ENCODE measurements around the gene SULT4A1. TPM values are rescaled to one million over a fixed set of nuclear protein-coding genes. Genes with fewer than 3 reads are reported as not detected.

The SULT4A1 gene
- total RNA-seq, 1 donor from 2014 or later, result not detected

GRCh38 chr22:43860831-43861230, 1.5 kb downstream of the SULT4A1 start:
- TF ChIP-seq CTCF (IDR thresholded peaks at IDR 0.05), result no peak
- H3K9me3 ChIP-seq, result no peaks in the 10 kb centered on the region
- intact Hi-C loops (cut with DNase I), result no loop called here
- peaks cover 68% of the 10 kb centered on the region for H3K27me3 ChIP-seq
- H3K36me3 ChIP-seq, result no peaks in the 10 kb centered on the region
- no peak overlapping the region for H3K27ac ChIP-seq
- DNase-seq (peak; percentile 28), ATAC-seq (no peak)
- H3K4me1 ChIP-seq, result no peaks in the 10 kb centered on the region
- H3K4me3 ChIP-seq, result no peak overlapping the region

- H3K4me1 ChIP-seq, result no peaks in the 10 kb centered on the region
- DNase-seq (peak; percentile 22), ATAC-seq (no peak)
- no peak overlapping the region for H3K4me3 ChIP-seq
- no peaks in the 10 kb centered on the region for H3K9me3 ChIP-seq
- intact Hi-C loops (cut with DNase I), result no loop called here
- no peak for TF ChIP-seq CTCF (IDR thresholded peaks at IDR 0.05)
- H3K36me3 ChIP-seq, result no peaks in the 10 kb centered on the region
- no peak overlapping the region for H3K27ac ChIP-seq
- H3K27me3 ChIP-seq, result peaks cover 65% of the 10 kb centered on the region
Observed at GRCh38 chr22:43860126-43860525, 2.2 kb downstream of the SULT4A1 start.

DNA sequence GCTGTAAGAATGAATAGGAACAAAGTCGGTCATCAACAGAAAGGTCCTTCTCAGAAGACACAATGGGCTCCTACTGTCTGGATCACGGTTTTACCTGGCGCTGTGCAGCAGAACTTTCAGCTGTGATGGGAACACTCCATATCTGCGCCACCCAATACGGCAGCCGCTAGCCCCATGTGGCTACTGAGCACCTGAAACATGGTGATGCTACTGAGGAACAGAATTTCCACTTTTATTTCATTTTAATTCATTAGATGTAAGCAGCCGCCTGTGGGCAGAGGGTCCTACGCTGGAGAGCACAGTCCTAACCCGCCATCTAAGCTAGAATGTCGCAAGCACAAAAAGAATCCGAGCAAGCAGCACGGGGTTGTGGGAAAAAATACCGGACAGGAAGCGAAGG, 2.7 kb downstream of the SULT4A1 start:
- Histone ChIP-seq H3K27me3 (peaks cover 60% of the 10 kb centered on the region), H3K4me3 (no peak overlapping the region), H3K27ac (no peak overlapping the region), H3K36me3 (no peaks in the 10 kb centered on the region), H3K4me1 (no peaks in the 10 kb centered on the region), H3K9me3 (no peaks in the 10 kb centered on the region)
- intact Hi-C loops (cut with DNase I), result no loop called here
- peak; percentile 36 for DNase-seq
- no peak for TF ChIP-seq CTCF (IDR thresholded peaks at IDR 0.05)
- ATAC-seq, result no peak

- H3K36me3 ChIP-seq, result no peaks in the 10 kb centered on the region
- no peak overlapping the region for H3K27ac ChIP-seq
- intact Hi-C loops (cut with DNase I), result no loop called here
- H3K4me3 ChIP-seq, result no peak overlapping the region
- no peak for TF ChIP-seq CTCF (IDR thresholded peaks at IDR 0.05)
- peaks cover 59% of the 10 kb centered on the region for H3K27me3 ChIP-seq
- ATAC-seq (no peak), DNase-seq (no peak)
- no peaks in the 10 kb centered on the region for H3K4me1 ChIP-seq
- H3K9me3 ChIP-seq, result no peaks in the 10 kb centered on the region
Observed at GRCh38 chr22:43859176-43859575, 3.1 kb downstream of the SULT4A1 start.

DNA sequence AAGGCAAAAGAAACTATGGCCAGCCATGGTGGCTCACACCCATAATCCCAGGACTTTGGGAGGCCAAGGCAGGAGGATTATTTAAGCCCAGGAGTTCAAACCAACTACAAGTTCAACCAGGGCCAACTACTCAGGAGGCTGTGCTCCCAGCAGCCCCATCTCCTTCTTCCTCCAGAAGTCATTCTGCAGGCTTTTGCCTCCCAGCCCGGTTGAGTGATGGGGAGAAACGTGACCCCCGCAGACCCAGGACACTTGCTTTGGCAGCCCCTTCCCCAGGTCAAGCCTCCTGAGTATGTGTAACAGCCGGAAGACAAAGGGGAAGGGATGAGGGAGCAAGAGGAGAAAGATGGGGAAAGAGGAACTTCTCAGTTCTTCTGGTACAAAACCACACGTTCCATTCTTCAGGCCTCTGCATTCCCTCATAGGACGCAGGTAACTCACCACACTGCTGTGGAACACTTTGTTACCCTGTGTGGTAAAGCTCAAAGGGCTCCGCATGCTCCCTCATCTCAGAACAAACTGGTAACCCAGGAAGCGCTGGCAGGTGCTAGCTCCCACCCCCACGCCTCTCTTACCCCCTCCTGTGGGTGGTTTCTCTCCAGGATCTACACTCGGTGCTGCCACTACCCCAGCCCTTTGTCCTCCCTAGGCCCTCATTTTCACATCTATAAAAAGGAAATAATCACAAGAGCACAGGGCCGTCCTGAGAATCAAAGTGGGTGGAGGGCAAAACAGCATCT, 4.0 kb downstream of the SULT4A1 start:
- Histone ChIP-seq H3K4me3 (no peak overlapping the region), H3K27ac (no peak overlapping the region), H3K36me3 (no peaks in the 10 kb centered on the region), H3K4me1 (no peaks in the 10 kb centered on the region), H3K9me3 (no peaks in the 10 kb centered on the region), H3K27me3 (peaks cover 51% of the 10 kb centered on the region)
- ATAC-seq (no peak), DNase-seq (no peak)
- intact Hi-C loops (cut with DNase I), result no loop called here
- no peak for TF ChIP-seq CTCF (IDR thresholded peaks at IDR 0.05)

DNA sequence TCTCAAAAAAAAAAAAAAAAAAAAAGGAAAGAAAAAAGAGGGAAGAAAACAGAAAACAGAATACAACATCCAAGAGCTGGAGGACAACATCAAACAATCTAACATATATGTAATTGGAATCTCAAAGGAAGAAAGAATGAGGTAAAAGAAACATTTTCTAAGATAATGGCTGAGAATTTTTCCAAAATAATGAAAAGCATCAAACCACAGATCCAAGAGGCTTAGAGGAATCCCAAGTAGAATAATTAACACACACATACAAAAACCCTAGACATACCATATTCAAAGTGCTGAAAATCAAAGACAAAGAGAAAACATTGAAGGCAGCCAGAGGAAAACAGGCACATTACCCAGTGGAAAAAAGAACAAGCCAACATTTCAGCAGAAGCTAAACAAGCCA, 4.9 kb downstream of the SULT4A1 start:
- DNase-seq (no peak), ATAC-seq (no peak)
- Histone ChIP-seq H3K4me1 (no peaks in the 10 kb centered on the region), H3K36me3 (no peaks in the 10 kb centered on the region), H3K27me3 (peaks cover 42% of the 10 kb centered on the region), H3K9me3 (no peaks in the 10 kb centered on the region), H3K27ac (no peak overlapping the region), H3K4me3 (no peak overlapping the region)
- no peak for TF ChIP-seq CTCF (IDR thresholded peaks at IDR 0.05)
- intact Hi-C loops (cut with DNase I), result no loop called here

All from upper lobe of right lung (tissue), 1 donor.